WTC11 (cell line): ENCODE data around the gene FCHSD1. TPM values are rescaled to one million over a fixed set of nuclear protein-coding genes. Genes with fewer than 3 reads are reported as not detected.

Experiments
- ATAC-seq: fragments of 200-7000 bp; cut with Tn5 transposase; 2 replicates; pipeline ENCODE4 v1.10.0; 2021; ENCODE audit warnings: mild to moderate bottlenecking, moderate library complexity
- CTCF ChIA-PET: fragments of 300-600 bp; sonication (Branson Sonifier 250); formaldehyde crosslinking; loops from one replicate; lab custom pipeline; 2021; ENCODE audit warnings: antibody characterized with exemption; lab: Charles Lee
- POLR2A ChIA-PET: fragments of 350-600 bp; sonication (Branson Sonifier 250); formaldehyde crosslinking; loops from one replicate; lab custom pipeline; 2021; ENCODE audit warnings: antibody characterized with exemption; lab: Charles Lee
- DNase-seq: peaks from one replicate; pipeline ENCODE4 v3.0.0; 2021; ENCODE audit warnings: low spot score
- H3K27ac Mint-ChIP-seq: 2 replicates; pipeline ENCODE4 v1.8.0; 2021; ENCODE audit warnings: mixed read lengths
- H3K27me3 Mint-ChIP-seq: 2 replicates; pipeline ENCODE4 v1.8.0; 2021; ENCODE audit warnings: low read depth, mild to moderate bottlenecking, moderate library complexity, mixed read lengths
- H3K36me3 Mint-ChIP-seq: 2 replicates; pipeline ENCODE4 v1.8.0; 2021; ENCODE audit warnings: mixed read lengths
- H3K4me1 Mint-ChIP-seq: 2 replicates; pipeline ENCODE4 v1.8.0; 2022; ENCODE audit warnings: mixed read lengths
- H3K4me3 Mint-ChIP-seq: 2 replicates; pipeline ENCODE4 v1.8.0; 2021; ENCODE audit warnings: mild to moderate bottlenecking, moderate library complexity, mixed read lengths
- H3K9me3 Mint-ChIP-seq: 2 replicates; pipeline ENCODE4 v1.8.0; 2021; ENCODE audit warnings: mixed read lengths
- ATF1 ChIP-seq: sonication (generic); formaldehyde crosslinking; IDR thresholded peaks from 2 replicates; pipeline ENCODE4 v1.8.1; 2023; ENCODE audit warnings: mild to moderate bottlenecking, moderate library complexity, missing genetic modification reagents
- EMX1 ChIP-seq: fragments of 250-450 bp; sonication (Bioruptor Pico); IDR thresholded peaks from 2 replicates; pipeline ENCODE4 v1.8.0; 2021; ENCODE audit warnings: mild to moderate bottlenecking
- ESRRA ChIP-seq: sonication (generic); formaldehyde crosslinking; IDR thresholded peaks from 2 replicates; pipeline ENCODE4 v1.8.1; 2022; ENCODE audit warnings: mild to moderate bottlenecking, missing genetic modification reagents, borderline replicate concordance
- ETV6 ChIP-seq: sonication (generic); formaldehyde crosslinking; IDR thresholded peaks from 2 replicates; pipeline ENCODE4 v1.8.1; 2022; ENCODE audit warnings: mild to moderate bottlenecking, missing genetic modification reagents
- FOXP1 ChIP-seq: sonication (generic); formaldehyde crosslinking; IDR thresholded peaks from 2 replicates; pipeline ENCODE4 v1.8.0; 2022; ENCODE audit warnings: missing genetic modification reagents, mild to moderate bottlenecking, moderate library complexity, borderline replicate concordance
- FOXP4 ChIP-seq: sonication (generic); formaldehyde crosslinking; IDR thresholded peaks from 2 replicates; pipeline ENCODE4 v1.8.0; 2022; ENCODE audit warnings: mild to moderate bottlenecking, missing genetic modification reagents
- GABPB1 ChIP-seq: sonication (generic); formaldehyde crosslinking; IDR thresholded peaks from 2 replicates; pipeline ENCODE4 v1.8.1; 2023; ENCODE audit warnings: mild to moderate bottlenecking, missing genetic modification reagents
- IRF2 ChIP-seq: sonication (generic); formaldehyde crosslinking; IDR thresholded peaks from 2 replicates; pipeline ENCODE4 v1.8.0; 2022; ENCODE audit warnings: low read depth, missing genetic modification reagents, borderline replicate concordance
- NFYB ChIP-seq: sonication (generic); formaldehyde crosslinking; conservative IDR thresholded peaks from 2 replicates; pipeline ENCODE4 v1.8.0; 2022; ENCODE audit warnings: low read depth, missing genetic modification reagents
- PREB ChIP-seq: sonication (generic); formaldehyde crosslinking; IDR thresholded peaks from 2 replicates; pipeline ENCODE4 v1.8.1; 2022; ENCODE audit warnings: mild to moderate bottlenecking, missing genetic modification reagents, moderate library complexity, borderline replicate concordance
- SOX15 ChIP-seq: fragments of 250-450 bp; sonication (Bioruptor Pico); IDR thresholded peaks from 2 replicates; pipeline ENCODE4 v1.9.0; 2021; ENCODE audit warnings: mild to moderate bottlenecking
- TEAD4 ChIP-seq: sonication (generic); formaldehyde crosslinking; IDR thresholded peaks from 2 replicates; pipeline ENCODE4 v1.8.0; 2022; ENCODE audit warnings: mild to moderate bottlenecking, missing genetic modification reagents
- TP53 ChIP-seq: sonication (generic); formaldehyde crosslinking; IDR thresholded peaks from 2 replicates; pipeline ENCODE4 v1.8.1; 2023; ENCODE audit warnings: mild to moderate bottlenecking, missing genetic modification reagents
- USF1 ChIP-seq: sonication (generic); formaldehyde crosslinking; IDR thresholded peaks from 2 replicates; pipeline ENCODE4 v1.8.0; 2022; ENCODE audit warnings: mild to moderate bottlenecking, missing genetic modification reagents
- ZNF263 ChIP-seq: sonication (generic); formaldehyde crosslinking; IDR thresholded peaks from 2 replicates; pipeline ENCODE4 v1.8.1; 2022; ENCODE audit warnings: low read depth, mild to moderate bottlenecking, moderate library complexity, missing genetic modification reagents
- total RNA-seq: library from RNA; stranded (reverse); gene quantifications from 3 replicates; pipeline ENCODE4 v1.2.3, GENCODE V29; 2021
- TF ChIP-seq, protein P1 (sequence below): sonication (generic); formaldehyde crosslinking; IDR thresholded peaks from 2 replicates; pipeline ENCODE4 v1.8.1; 2023; ENCODE audit warnings: mild to moderate bottlenecking, missing genetic modification reagents, moderate library complexity
- TF ChIP-seq, protein P2 (sequence below): sonication (generic); formaldehyde crosslinking; IDR thresholded peaks from 2 replicates; pipeline ENCODE4 v1.8.1; 2023; ENCODE audit warnings: mild to moderate bottlenecking, missing genetic modification reagents
- TF ChIP-seq, protein P3 (sequence below): fragments of 250-450 bp; sonication (Bioruptor Pico); IDR thresholded peaks from 2 replicates; pipeline ENCODE4 v1.9.0; 2021; ENCODE audit warnings: mild to moderate bottlenecking, borderline replicate concordance
- TF ChIP-seq, protein P4 (sequence below): fragments of 200-600 bp; IDR thresholded peaks from 2 replicates; pipeline ENCODE4 v1.8.0; 2022; ENCODE audit warnings: antibody characterized with exemption

Gene FCHSD1
- total RNA-seq, 1 experiment from 2014 or later = 50.3 TPM

- ChIA-PET CTCF (interaction anchor here (0.9 kb wide), 1 partner anchor 18 kb away, joined by 3 read pairs; the partner anchor contains the start of genes HDAC3 and RELL2), POLR2A (no interaction called here)
- TF ChIP-seq ESRRA (CRISPR knock-in tag) (no peak), NFYB (CRISPR knock-in tag) (no peak), ATF1 (CRISPR knock-in tag) (no peak), PREB (CRISPR knock-in tag) (no peak), IRF2 (CRISPR knock-in tag) (no peak), SOX15 (CRISPR knock-in tag) (no peak), FOXP4 (CRISPR knock-in tag) (no peak), TP53 (CRISPR knock-in tag) (no peak), TEAD4 (no peak), FOXP1 (no peak)
- TF ChIP-seq, protein P1, sequence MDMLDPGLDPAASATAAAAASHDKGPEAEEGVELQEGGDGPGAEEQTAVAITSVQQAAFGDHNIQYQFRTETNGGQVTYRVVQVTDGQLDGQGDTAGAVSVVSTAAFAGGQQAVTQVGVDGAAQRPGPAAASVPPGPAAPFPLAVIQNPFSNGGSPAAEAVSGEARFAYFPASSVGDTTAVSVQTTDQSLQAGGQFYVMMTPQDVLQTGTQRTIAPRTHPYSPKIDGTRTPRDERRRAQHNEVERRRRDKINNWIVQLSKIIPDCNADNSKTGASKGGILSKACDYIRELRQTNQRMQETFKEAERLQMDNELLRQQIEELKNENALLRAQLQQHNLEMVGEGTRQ (CRISPR knock-in tag) = no peak
- TF ChIP-seq, protein P2, sequence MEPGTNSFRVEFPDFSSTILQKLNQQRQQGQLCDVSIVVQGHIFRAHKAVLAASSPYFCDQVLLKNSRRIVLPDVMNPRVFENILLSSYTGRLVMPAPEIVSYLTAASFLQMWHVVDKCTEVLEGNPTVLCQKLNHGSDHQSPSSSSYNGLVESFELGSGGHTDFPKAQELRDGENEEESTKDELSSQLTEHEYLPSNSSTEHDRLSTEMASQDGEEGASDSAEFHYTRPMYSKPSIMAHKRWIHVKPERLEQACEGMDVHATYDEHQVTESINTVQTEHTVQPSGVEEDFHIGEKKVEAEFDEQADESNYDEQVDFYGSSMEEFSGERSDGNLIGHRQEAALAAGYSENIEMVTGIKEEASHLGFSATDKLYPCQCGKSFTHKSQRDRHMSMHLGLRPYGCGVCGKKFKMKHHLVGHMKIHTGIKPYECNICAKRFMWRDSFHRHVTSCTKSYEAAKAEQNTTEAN (CRISPR knock-in tag) = no peak
- TF ChIP-seq, protein P3, sequence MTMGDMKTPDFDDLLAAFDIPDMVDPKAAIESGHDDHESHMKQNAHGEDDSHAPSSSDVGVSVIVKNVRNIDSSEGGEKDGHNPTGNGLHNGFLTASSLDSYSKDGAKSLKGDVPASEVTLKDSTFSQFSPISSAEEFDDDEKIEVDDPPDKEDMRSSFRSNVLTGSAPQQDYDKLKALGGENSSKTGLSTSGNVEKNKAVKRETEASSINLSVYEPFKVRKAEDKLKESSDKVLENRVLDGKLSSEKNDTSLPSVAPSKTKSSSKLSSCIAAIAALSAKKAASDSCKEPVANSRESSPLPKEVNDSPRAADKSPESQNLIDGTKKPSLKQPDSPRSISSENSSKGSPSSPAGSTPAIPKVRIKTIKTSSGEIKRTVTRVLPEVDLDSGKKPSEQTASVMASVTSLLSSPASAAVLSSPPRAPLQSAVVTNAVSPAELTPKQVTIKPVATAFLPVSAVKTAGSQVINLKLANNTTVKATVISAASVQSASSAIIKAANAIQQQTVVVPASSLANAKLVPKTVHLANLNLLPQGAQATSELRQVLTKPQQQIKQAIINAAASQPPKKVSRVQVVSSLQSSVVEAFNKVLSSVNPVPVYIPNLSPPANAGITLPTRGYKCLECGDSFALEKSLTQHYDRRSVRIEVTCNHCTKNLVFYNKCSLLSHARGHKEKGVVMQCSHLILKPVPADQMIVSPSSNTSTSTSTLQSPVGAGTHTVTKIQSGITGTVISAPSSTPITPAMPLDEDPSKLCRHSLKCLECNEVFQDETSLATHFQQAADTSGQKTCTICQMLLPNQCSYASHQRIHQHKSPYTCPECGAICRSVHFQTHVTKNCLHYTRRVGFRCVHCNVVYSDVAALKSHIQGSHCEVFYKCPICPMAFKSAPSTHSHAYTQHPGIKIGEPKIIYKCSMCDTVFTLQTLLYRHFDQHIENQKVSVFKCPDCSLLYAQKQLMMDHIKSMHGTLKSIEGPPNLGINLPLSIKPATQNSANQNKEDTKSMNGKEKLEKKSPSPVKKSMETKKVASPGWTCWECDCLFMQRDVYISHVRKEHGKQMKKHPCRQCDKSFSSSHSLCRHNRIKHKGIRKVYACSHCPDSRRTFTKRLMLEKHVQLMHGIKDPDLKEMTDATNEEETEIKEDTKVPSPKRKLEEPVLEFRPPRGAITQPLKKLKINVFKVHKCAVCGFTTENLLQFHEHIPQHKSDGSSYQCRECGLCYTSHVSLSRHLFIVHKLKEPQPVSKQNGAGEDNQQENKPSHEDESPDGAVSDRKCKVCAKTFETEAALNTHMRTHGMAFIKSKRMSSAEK (CRISPR knock-in tag) = no peak
- Mint-ChIP-seq H3K27me3 (no peaks in the 10 kb centered on the region), H3K27ac (no peak overlapping the region), H3K4me1 (peaks cover 16% of the 10 kb centered on the region), H3K36me3 (peaks cover 53% of the 10 kb centered on the region), H3K9me3 (no peaks in the 10 kb centered on the region), H3K4me3 (no peak overlapping the region)
- ATAC-seq (no peak), DNase-seq (no peak)
Measured at GRCh38 chr5:141655020-141655419, 3.8 kb upstream of the FCHSD1 start.

DNA sequence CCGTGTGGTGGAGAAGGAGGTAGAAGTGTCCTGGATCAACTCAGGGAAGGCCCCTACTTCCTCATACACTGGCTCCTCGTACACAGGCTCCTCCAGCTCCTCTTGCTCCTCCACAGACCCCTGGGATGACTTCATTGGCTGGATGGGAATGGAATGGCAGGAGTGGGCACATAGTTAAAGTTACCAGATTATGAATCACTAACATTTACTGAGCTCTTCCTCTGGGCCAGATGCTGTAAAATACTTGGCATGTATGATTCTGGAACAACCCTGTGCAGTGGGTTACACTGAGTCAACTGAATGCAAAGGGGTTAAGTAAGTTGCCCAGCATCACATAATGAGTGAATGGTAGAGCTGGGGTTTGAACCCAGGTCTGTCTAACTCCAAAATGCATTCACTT, 3.1 kb upstream of the FCHSD1 start:
- no peak for DNase-seq

More for the DNA sequence above, 3.1 kb upstream of the FCHSD1 start:
- ChIA-PET POLR2A (interaction anchor here (0.6 kb wide), 1 partner anchor 68 kb away, joined by 3 read pairs; no protein-coding TSS in a partner anchor), CTCF (interaction anchor here (0.9 to 1.9 kb wide), 3 partner anchors 10 to 62 kb away, joined by 3 to 4 read pairs (median 4); partner anchors contain the start of genes HDAC3 and RELL2)
- TF ChIP-seq GABPB1 (CRISPR knock-in tag) (no peak), USF1 (CRISPR knock-in tag) (no peak), ZNF263 (CRISPR knock-in tag) (no peak), EMX1 (CRISPR knock-in tag) (no peak), ETV6 (CRISPR knock-in tag) (no peak), ATF1 (CRISPR knock-in tag) (no peak)
- TF ChIP-seq, protein P4, sequence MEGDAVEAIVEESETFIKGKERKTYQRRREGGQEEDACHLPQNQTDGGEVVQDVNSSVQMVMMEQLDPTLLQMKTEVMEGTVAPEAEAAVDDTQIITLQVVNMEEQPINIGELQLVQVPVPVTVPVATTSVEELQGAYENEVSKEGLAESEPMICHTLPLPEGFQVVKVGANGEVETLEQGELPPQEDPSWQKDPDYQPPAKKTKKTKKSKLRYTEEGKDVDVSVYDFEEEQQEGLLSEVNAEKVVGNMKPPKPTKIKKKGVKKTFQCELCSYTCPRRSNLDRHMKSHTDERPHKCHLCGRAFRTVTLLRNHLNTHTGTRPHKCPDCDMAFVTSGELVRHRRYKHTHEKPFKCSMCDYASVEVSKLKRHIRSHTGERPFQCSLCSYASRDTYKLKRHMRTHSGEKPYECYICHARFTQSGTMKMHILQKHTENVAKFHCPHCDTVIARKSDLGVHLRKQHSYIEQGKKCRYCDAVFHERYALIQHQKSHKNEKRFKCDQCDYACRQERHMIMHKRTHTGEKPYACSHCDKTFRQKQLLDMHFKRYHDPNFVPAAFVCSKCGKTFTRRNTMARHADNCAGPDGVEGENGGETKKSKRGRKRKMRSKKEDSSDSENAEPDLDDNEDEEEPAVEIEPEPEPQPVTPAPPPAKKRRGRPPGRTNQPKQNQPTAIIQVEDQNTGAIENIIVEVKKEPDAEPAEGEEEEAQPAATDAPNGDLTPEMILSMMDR = no peak
- TF ChIP-seq, protein P1 (CRISPR knock-in tag) = no peak
- no peak for ATAC-seq
- H3K4me3 Mint-ChIP-seq = no peak overlapping the region
- peaks cover 46% of the 10 kb centered on the region for H3K36me3 Mint-ChIP-seq
- no peaks in the 10 kb centered on the region for H3K27me3 Mint-ChIP-seq
- H3K27ac Mint-ChIP-seq = no peak overlapping the region
- H3K4me1 Mint-ChIP-seq = peaks cover 20% of the 10 kb centered on the region
- H3K9me3 Mint-ChIP-seq = no peaks in the 10 kb centered on the region
